Sigmoid colon (tissue), 7 donors: ENCODE data around the gene HNRNPH2. TPM values are rescaled to one million over a fixed set of nuclear protein-coding genes. Genes with fewer than 3 reads are reported as not detected.

Source experiments
- DNase-seq: peaks from one replicate; pipeline ENCODE4 v3.0.0-alpha.2; 2019
- H3K27ac ChIP-seq, 4 donors: fragments of 200-600 bp; sonication (generic); one replicate each; pipeline ENCODE4 v1.5.1; 2016 to 2019; ENCODE audit warnings: mild to moderate bottlenecking in 1 of 4
- H3K27me3 ChIP-seq, 3 donors: fragments of 200-600 bp; sonication (generic); one replicate each; pipeline ENCODE4 v1.5.1; 2019; ENCODE audit warnings: mild to moderate bottlenecking in 1 of 3
- H3K36me3 ChIP-seq, 4 donors: fragments of 200-600 bp; sonication (generic); one replicate each; pipeline ENCODE4 v1.5.1; 2016 to 2019
- H3K4me1 ChIP-seq, 4 donors: fragments of 200-600 bp; sonication (generic); one replicate each; pipeline ENCODE4 v1.5.1; 2017 to 2019
- H3K4me3 ChIP-seq, 4 donors: fragments of 200-600 bp; sonication (generic); one replicate each; pipeline ENCODE4 v1.5.1; 2017 to 2019; ENCODE audit warnings: mild to moderate bottlenecking in 2 of 4, moderate library complexity in 1 of 4
- H3K9me3 ChIP-seq, 4 donors: fragments of 200-600 bp in 3 of 4; sonication (generic) in 3 of 4; one replicate each; pipeline versions ENCODE4 v1.5.1 to v1.6.1; 2013 to 2019
- EP300 ChIP-seq, 4 donors: sonication (generic); formaldehyde crosslinking; IDR thresholded peaks; one replicate each; pipeline ENCODE4 v1.6.1; 2017; ENCODE audit warnings: antibody characterized with exemption in 4 of 4
- POLR2A ChIP-seq, 2 donors: fragments of 450-650 bp; IDR thresholded peaks; one replicate each; pipeline ENCODE4 v1.6.1; 2016; ENCODE audit warnings: antibody characterized with exemption in 2 of 2, mild to moderate bottlenecking in 2 of 2, moderate library complexity in 2 of 2
- POLR2AphosphoS5 ChIP-seq, 4 donors: sonication (generic); formaldehyde crosslinking; IDR thresholded peaks; one replicate each; pipeline ENCODE4 v1.6.1; 2017; ENCODE audit warnings: antibody characterized with exemption in 4 of 4
- WGBS, 2 donors: extraction: QIAGEN DNeasy Blood & Tissue Kit; methylation state at CpG; one replicate each; pipeline ENCODE4 v1.1.7; 2013; 5-methylcytosine and 5-hydroxymethylcytosine counted together
- intact Hi-C: fragments of 100-400 bp; cut with DNase I; formaldehyde crosslinking; loops from one replicate; pipeline ENCODE4 v1.15.1; 2023
- polyA plus RNA-seq, 3 donors: library from polyadenylated mRNA; stranded (reverse); fragments of 200-250 nt; gene quantifications; one replicate each; pipeline ENCODE4 v1.2.3, GENCODE V29; 2013
- total RNA-seq, 4 donors: library from RNA; depleted of rRNA; stranded (reverse); fragments of >200 nt; gene quantifications; one replicate each; pipeline ENCODE4 v1.1.0, GENCODE V29; 2016
- TF ChIP-seq, protein P1 (sequence below), 4 experiments: fragments of 450-650 bp in 3 of 4; fragments of 200-600 bp in 1 of 4; IDR thresholded peaks; one replicate each; pipeline ENCODE4 v1.5.1; 2016 to 2019; ENCODE audit warnings: antibody characterized with exemption in 4 of 4, mild to moderate bottlenecking in 3 of 4, moderate library complexity in 2 of 4
- donor health status: healthy with polysubstance abuse.
- donor health status: Bipolar disorder and iron deficiency.
- donor health status: healthy.

HNRNPH2 gene
- total and polyA plus RNA-seq, 7 donors, result 38.8 to 66.4 (median 51.0) TPM

DNA sequence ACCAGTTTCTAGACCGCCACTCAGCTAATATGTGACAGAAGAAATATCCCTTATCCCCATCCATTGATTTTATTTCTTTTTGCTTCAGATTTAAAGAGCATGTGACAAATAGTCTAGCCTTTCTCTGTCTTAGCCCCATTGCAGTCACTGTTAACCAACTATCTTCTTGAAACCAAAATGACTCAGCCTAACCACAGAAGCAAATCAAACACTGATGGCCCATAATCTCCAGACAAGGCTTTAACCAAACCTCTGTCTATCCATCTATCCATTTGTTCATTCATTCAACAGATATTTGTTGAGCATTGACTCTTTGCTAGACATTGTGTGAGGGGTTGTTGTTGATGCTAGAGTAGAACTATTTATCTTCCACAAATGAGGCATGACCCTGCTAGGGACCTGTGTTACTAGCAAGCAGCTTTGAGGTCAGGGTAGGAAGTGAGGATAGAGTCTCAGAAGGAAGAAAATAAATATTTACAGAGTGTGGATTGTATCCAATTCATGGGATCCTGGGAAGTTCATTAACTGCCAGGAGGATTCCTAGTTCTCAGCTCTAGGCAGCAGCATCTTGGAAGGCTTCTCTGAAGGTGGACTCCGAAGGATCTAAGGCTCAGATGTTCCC lies 22.5 kb downstream of the HNRNPH2 start:
- Histone ChIP-seq H3K27ac (no peak overlapping the region), H3K36me3 (peaks cover 0 to 20% (median 0%) of the 10 kb centered on the region in 4 donors), H3K4me3 (no peak overlapping the region), H3K27me3 (no peaks in the 10 kb centered on the region), H3K9me3 (no peaks in the 10 kb centered on the region), H3K4me1 (no peaks in the 10 kb centered on the region)
- WGBS, 2 donors, result 60 to 83% methylated on average over 2 of the region's 2 CpGs
- intact Hi-C loops, result no loop called here
- no peak for DNase-seq
- TF ChIP-seq POLR2AphosphoS5 (IDR thresholded peaks at IDR 0.05) (no peak), POLR2A (IDR thresholded peaks at IDR 0.05) (no peak), EP300 (IDR thresholded peaks at IDR 0.05) (no peak)
- TF ChIP-seq, protein P1, sequence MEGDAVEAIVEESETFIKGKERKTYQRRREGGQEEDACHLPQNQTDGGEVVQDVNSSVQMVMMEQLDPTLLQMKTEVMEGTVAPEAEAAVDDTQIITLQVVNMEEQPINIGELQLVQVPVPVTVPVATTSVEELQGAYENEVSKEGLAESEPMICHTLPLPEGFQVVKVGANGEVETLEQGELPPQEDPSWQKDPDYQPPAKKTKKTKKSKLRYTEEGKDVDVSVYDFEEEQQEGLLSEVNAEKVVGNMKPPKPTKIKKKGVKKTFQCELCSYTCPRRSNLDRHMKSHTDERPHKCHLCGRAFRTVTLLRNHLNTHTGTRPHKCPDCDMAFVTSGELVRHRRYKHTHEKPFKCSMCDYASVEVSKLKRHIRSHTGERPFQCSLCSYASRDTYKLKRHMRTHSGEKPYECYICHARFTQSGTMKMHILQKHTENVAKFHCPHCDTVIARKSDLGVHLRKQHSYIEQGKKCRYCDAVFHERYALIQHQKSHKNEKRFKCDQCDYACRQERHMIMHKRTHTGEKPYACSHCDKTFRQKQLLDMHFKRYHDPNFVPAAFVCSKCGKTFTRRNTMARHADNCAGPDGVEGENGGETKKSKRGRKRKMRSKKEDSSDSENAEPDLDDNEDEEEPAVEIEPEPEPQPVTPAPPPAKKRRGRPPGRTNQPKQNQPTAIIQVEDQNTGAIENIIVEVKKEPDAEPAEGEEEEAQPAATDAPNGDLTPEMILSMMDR (IDR thresholded peaks at IDR 0.05), result no peak

DNA sequence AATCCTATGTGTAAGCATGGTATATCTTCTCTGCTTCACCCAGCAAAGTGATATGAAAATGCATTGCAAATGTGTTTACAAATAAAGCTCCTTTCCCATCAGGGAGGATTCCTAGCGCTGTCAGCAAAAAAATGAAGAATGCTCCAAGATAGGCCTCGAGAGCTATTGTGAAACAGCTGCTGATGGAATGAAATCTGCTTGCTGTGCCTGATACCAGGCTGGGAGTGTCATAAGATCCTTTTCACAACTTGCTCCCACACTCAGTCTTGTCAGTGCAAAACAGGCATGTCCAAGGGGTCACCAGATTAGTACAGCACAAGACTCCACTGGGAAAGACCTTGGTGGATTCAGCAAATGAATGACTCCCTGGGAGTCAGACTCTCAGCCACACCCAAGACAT lies 34.1 kb downstream of the HNRNPH2 start:
- WGBS, 2 donors, result 86 to 88% methylated on average over 2 of the region's 2 CpGs
- no peak for DNase-seq
- Histone ChIP-seq H3K36me3 (peaks cover 0 to 30% (median 4%) of the 10 kb centered on the region in 4 donors), H3K4me3 (no peak overlapping the region), H3K4me1 (no peaks in the 10 kb centered on the region), H3K27ac (no peak overlapping the region), H3K27me3 (no peaks in the 10 kb centered on the region), H3K9me3 (no peaks in the 10 kb centered on the region)
- intact Hi-C loops, result no loop called here
- TF ChIP-seq EP300 (IDR thresholded peaks at IDR 0.05) (no peak), POLR2AphosphoS5 (IDR thresholded peaks at IDR 0.05) (no peak), POLR2A (IDR thresholded peaks at IDR 0.05) (no peak)
- TF ChIP-seq, protein P1 (IDR thresholded peaks at IDR 0.05), result no peak

DNA sequence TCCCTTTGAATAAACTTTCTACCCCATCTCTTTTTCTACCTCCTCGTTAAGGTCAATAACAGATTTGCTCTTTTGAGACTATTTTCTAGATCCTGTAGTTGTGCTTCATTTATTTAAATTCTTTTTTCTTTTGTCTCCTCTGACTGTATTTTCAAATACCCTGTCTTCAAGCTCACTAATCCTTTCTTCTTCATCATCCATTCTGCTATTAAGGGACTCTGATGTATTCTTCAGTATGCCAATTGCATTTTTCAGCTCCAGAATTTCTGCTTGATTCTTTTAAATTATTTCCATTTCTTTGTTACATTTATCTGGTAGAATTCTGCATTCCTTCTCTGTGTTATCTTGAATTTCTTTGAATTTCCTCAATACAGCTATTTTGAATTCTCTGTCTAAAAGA lies 41.3 kb downstream of the HNRNPH2 start:
- Histone ChIP-seq H3K27me3 (no peaks in the 10 kb centered on the region), H3K4me1 (peaks cover 0 to 7% (median 0%) of the 10 kb centered on the region in 4 donors), H3K4me3 (no peak overlapping the region), H3K27ac (no peak overlapping the region), H3K9me3 (no peaks in the 10 kb centered on the region), H3K36me3 (peaks cover 0 to 5% (median 0%) of the 10 kb centered on the region in 4 donors)
- TF ChIP-seq EP300 (IDR thresholded peaks at IDR 0.05) (no peak), POLR2A (IDR thresholded peaks at IDR 0.05) (no peak), POLR2AphosphoS5 (IDR thresholded peaks at IDR 0.05) (no peak)
- TF ChIP-seq, protein P1 (IDR thresholded peaks at IDR 0.05), result no peak
- intact Hi-C loops, result no loop called here
- WGBS, 2 donors, result 93 to 100% methylated on average over 1 of the region's 1 CpG
- no peak for DNase-seq

DNA sequence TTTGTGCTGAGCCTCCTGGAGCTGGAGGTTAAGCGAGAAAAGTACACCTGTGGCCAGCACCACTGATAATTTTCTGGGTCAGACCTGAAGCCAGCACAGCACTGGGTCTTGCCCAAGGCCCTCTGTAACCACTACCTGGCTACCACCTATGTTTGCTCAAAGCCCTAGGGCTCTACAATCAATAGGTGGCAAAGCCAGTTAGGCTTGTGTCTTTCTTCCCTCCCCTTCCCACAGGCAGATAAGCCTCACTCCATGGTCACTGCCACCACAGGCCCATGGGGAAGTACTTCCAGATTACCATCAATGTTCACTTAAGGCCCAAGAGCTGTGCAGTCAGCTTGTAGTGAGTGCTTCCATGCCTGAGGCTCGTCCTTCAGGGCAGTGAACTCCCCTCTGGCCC lies 42.1 kb downstream of the HNRNPH2 start:
- DNase-seq, result no peak
- H3K27me3 ChIP-seq, result no peaks in the 10 kb centered on the region
- H3K4me1 ChIP-seq, result peaks cover 0 to 7% (median 0%) of the 10 kb centered on the region in 4 donors
- TF ChIP-seq POLR2AphosphoS5 (IDR thresholded peaks at IDR 0.05) (no peak), EP300 (IDR thresholded peaks at IDR 0.05) (no peak), POLR2A (IDR thresholded peaks at IDR 0.05) (no peak)
- TF ChIP-seq, protein P1 (IDR thresholded peaks at IDR 0.05), result no peak
- H3K27ac ChIP-seq, result no peak overlapping the region
- H3K4me3 ChIP-seq, result no peak overlapping the region
- 91 to 94% methylated on average over 2 of the region's 2 CpGs for WGBS, 2 donors
- peaks cover 0 to 4% (median 0%) of the 10 kb centered on the region in 4 donors for H3K36me3 ChIP-seq
- H3K9me3 ChIP-seq, result no peaks in the 10 kb centered on the region
- intact Hi-C loops, result no loop called here

DNA sequence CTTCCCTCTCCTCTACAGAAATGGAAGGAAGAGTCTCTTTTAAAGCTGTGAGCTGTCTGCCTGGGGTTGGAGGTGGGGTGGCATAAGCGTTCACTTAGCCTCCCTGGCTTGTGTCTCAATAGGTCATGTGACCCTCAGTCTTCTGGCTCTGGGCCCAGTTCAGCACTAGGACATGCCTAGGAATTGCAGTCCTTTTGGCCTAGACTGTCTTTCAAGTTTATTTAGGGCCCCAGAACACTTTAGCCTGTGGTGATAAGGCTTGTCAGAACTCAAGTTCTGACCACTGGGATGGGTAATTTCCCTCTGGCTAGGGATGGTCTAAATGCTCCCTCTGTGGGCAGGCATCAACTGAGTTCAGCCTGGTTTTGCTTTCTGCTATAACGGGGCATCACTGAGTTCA lies 42.9 kb downstream of the HNRNPH2 start:
- DNase-seq, result no peak
- no peak for TF ChIP-seq EP300 (IDR thresholded peaks at IDR 0.05)
- no peak for TF ChIP-seq POLR2AphosphoS5 (IDR thresholded peaks at IDR 0.05)
- no peak for TF ChIP-seq POLR2A (IDR thresholded peaks at IDR 0.05)
- TF ChIP-seq, protein P1 (IDR thresholded peaks at IDR 0.05), result no peak
- WGBS, 2 donors, result 63 to 92% methylated on average over 2 of the region's 2 CpGs
- intact Hi-C loops, result no loop called here
- H3K27me3 ChIP-seq, result no peaks in the 10 kb centered on the region
- peaks cover 0 to 7% (median 0%) of the 10 kb centered on the region in 4 donors for H3K4me1 ChIP-seq
- H3K9me3 ChIP-seq, result no peaks in the 10 kb centered on the region
- no peak overlapping the region for H3K4me3 ChIP-seq
- H3K36me3 ChIP-seq, result peaks cover 0 to 9% (median 0%) of the 10 kb centered on the region in 4 donors
- H3K27ac ChIP-seq, result no peak overlapping the region
